Sigmoid colon (tissue), 4 donors: Measurements from ENCODE around the gene RDX.

ENCODE experiments used
- EP300 ChIP-seq, 4 donors: sonication (generic); formaldehyde crosslinking; IDR thresholded peaks; one replicate each; pipeline ENCODE4 v1.6.1; 2017; ENCODE audit warnings: antibody characterized with exemption in 4 of 4
- POLR2AphosphoS5 ChIP-seq, 4 donors: sonication (generic); formaldehyde crosslinking; IDR thresholded peaks; one replicate each; pipeline ENCODE4 v1.6.1; 2017; ENCODE audit warnings: antibody characterized with exemption in 4 of 4

GRCh38 chr11:110311783-110312579 is 15.6 kb upstream of the RDX start:
- TF ChIP-seq EP300 (IDR thresholded peaks at IDR 0.05) (no peak), POLR2AphosphoS5 (IDR thresholded peaks at IDR 0.05) (no peak)
